Measurements from ENCODE around the gene SLC13A1.

The SLC13A1 gene

DNA sequence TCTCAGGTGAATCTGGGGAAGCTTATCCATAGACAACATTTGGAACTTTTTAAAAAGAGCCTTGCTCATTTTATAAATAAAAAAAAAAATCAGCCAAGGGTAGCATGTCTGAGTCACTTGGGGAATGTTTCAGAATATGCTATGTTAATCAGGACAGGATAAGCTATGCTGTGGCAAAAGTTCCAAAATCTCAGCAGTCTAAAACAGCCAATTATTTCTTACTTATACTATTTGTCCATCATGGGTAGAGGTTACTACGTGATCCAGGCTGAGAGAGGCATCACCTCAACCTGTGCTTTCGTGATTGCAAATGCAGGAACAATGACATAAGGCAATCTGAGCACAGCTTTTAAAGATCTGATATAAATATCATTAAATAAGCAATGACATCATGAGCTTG, 6.5 kb downstream of the SLC13A1 start:
- 88% methylated on average over 2 of the region's 2 CpGs for WGBS
- no peak overlapping the region for H3K27ac ChIP-seq (ENCODE audit: low read depth, low read length)

DNA sequence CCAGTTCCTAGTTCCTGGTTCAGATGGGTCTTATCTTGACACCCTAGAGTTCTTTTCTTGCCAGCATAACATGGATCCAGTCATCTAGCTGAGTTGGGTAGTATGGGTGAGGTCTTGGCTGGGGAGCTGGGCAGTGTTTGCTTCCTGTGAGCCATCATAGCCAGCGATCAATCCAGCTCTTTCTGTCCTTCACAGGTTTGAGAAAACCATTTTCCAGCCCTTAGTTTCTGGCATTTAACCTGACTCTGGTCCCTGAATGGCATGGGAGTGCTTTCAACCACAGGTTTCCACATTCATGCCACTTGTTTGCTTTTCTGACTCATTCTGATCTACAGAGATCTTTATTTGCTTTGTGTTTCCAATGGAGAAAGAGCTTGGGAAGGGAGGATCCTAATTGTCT, 8.6 kb downstream of the SLC13A1 start:
- Histone ChIP-seq H3K4me3 (ENCODE audit: low read length) (no peak overlapping the region), H3K36me3 (ENCODE audit: insufficient read depth, low read length) (no peaks in the 10 kb centered on the region), H3K9ac (ENCODE audit: low read depth, low read length) (no peak overlapping the region), H3K27me3 (ENCODE audit: insufficient read depth, low read length) (no peaks in the 10 kb centered on the region), H3K4me1 (ENCODE audit: insufficient read depth, low read length) (no peaks in the 10 kb centered on the region), H3K27ac (ENCODE audit: low read depth, low read length) (no peak overlapping the region), H3K9me3 (ENCODE audit: insufficient read depth, low read depth, low read length) (no peaks in the 10 kb centered on the region)
- 90% methylated on average over 1 of the region's 1 CpG for WGBS

More for the DNA sequence above, 6.5 kb downstream of the SLC13A1 start:
- no peaks in the 10 kb centered on the region for H3K4me1 ChIP-seq (ENCODE audit: insufficient read depth, low read length)
- no peaks in the 10 kb centered on the region for H3K36me3 ChIP-seq (ENCODE audit: insufficient read depth, low read length)
- no peak overlapping the region for H3K9ac ChIP-seq (ENCODE audit: low read depth, low read length)
- H3K27me3 ChIP-seq (ENCODE audit: insufficient read depth, low read length), result no peaks in the 10 kb centered on the region
- H3K9me3 ChIP-seq (ENCODE audit: insufficient read depth, low read depth, low read length), result no peaks in the 10 kb centered on the region
- H3K4me3 ChIP-seq (ENCODE audit: low read length), result no peak overlapping the region

DNA sequence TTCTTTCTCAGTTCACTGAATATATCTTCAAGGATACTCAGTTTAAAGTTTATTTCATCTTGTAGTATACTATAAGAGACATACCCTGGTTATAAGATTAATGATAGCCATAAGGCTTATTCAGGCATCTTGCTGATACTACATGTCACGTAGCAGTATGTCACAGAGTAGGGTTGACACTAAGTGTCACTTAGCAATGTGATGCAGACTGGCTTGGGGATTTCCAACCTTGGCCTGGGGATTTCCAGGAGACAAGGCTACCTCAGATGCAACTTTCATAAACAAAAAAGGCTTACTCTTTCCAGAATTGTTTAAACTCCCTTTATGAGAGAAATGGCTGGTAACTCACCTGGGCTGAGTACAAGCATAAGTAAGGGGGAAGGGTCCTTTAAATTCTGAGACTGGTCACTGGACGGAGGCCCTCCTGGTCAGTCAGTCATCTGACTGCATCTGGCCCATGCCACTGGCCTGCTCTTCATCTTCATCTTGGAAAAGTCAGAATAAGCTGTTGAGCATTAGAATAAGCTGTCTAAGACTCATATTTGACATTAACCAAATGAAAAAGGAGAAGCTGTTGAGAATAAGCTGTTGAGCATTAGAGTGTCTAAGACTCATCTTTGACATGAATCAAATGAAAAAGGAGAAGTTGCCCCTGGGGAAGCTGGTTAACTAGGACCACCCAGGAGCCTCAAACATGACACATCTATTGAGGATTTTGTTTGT, 9.5 kb downstream of the SLC13A1 start:
- Histone ChIP-seq H3K4me3 (ENCODE audit: low read length) (no peak overlapping the region), H3K27me3 (ENCODE audit: insufficient read depth, low read length) (no peaks in the 10 kb centered on the region), H3K27ac (ENCODE audit: low read depth, low read length) (no peak overlapping the region), H3K4me1 (ENCODE audit: insufficient read depth, low read length) (no peaks in the 10 kb centered on the region), H3K36me3 (ENCODE audit: insufficient read depth, low read length) (no peaks in the 10 kb centered on the region), H3K9me3 (ENCODE audit: insufficient read depth, low read depth, low read length) (peaks cover 2% of the 10 kb centered on the region; the same call in 1 of the 2 replicates), H3K9ac (ENCODE audit: low read depth, low read length) (no peak overlapping the region)
- 89% methylated on average over 2 of the region's 2 CpGs for WGBS

DNA sequence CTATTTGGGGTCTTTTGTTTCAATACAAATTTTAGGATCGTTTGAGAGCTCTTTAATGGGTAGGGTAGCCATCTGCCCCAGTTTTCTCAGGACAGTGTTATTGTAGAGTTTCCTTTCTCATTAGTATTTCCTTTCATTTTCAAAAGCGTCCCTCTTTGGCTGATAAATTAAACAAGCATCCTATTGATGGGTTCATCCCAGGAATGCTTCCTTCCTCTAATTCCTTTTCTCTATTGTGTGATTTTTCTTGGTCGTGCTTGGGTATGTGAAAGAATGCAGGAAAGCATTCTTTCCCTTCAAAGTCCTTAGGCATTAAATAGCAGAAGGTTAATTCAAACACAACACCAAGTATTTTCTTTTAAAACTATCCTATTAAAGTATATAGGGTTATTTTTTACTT, 14.0 kb downstream of the SLC13A1 start:
- peak overlapping the region; percentile 4; the same call in 1 of the 2 replicates for H3K27ac ChIP-seq (ENCODE audit: low read depth, low read length)
- H3K36me3 ChIP-seq (ENCODE audit: insufficient read depth, low read length), result no peaks in the 10 kb centered on the region
- no peak overlapping the region for H3K9ac ChIP-seq (ENCODE audit: low read depth, low read length)
- no peaks in the 10 kb centered on the region for H3K4me1 ChIP-seq (ENCODE audit: insufficient read depth, low read length)
- no peaks in the 10 kb centered on the region for H3K27me3 ChIP-seq (ENCODE audit: insufficient read depth, low read length)
- WGBS, result 88% methylated on average over 1 of the region's 3 CpGs
- H3K4me3 ChIP-seq (ENCODE audit: low read length), result no peak overlapping the region
- peaks cover 16% of the 10 kb centered on the region for H3K9me3 ChIP-seq (ENCODE audit: insufficient read depth, low read depth, low read length)

DNA sequence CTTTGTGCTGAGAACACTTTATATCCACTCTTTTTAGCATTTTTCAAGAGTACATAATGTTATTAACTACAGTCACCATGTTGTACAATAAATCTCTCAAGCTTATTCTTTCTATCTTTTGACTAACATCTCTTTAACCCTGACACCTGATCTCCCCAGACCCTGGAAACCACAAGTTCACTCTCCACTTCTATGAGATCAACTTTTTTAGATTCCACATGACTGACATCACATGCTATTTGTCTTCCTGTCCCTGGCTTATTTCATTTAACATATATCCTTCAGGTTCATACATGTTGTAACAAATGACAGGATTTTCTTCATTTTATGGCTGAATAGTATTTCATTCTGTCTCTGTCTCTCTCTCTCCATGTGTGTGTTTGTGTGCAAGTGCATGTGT, 15.5 kb downstream of the SLC13A1 start:
- no peaks in the 10 kb centered on the region for H3K4me1 ChIP-seq (ENCODE audit: insufficient read depth, low read length)
- H3K27me3 ChIP-seq (ENCODE audit: insufficient read depth, low read length), result no peaks in the 10 kb centered on the region
- H3K36me3 ChIP-seq (ENCODE audit: insufficient read depth, low read length), result no peaks in the 10 kb centered on the region
- H3K9me3 ChIP-seq (ENCODE audit: insufficient read depth, low read depth, low read length), result peaks cover 16% of the 10 kb centered on the region
- H3K4me3 ChIP-seq (ENCODE audit: low read length), result no peak overlapping the region
- H3K9ac ChIP-seq (ENCODE audit: low read depth, low read length), result no peak overlapping the region
- H3K27ac ChIP-seq (ENCODE audit: low read depth, low read length), result no peak overlapping the region

DNA sequence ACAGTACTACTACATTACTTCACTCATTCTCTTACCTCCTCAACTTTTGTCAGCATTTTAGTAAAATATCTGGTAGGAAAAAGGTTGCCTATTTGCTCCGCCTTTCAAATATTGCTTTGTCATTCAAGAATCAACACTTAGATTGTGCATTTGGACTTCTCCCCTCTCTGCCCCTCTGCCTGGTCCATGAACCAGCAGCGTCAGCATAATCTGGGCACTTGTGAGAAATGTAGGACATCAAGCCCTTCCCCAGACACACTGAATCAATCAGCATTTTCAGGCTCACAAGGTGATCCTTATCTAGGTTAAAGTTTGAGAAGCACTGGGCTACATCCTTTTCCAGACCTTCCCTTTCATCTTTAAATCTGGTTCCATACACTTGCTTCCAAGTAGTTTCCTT, 16.3 kb downstream of the SLC13A1 start:
- H3K27me3 ChIP-seq (ENCODE audit: insufficient read depth, low read length), result no peaks in the 10 kb centered on the region
- WGBS, result 93% methylated on average over 2 of the region's 2 CpGs
- no peaks in the 10 kb centered on the region for H3K4me1 ChIP-seq (ENCODE audit: insufficient read depth, low read length)

DNA sequence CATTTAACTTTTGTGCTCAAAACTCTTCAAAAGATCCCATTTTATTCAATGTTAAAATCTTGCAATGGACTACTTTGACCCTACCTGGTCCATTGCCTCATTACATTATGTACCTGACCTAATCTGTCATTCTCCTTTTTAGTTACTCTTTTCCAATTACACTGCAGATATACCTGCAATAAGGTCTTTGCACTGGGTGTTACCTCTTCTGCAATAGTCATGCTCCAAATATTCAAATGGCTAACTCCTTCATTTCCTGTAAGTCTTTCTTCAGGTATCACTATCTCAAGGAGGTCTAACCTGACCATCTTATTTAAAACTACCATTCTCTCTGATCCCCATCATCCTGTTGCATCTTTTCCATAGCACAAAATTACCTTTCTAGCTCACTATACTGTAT, 22.3 kb downstream of the SLC13A1 start:
- H3K4me1 ChIP-seq (ENCODE audit: insufficient read depth, low read length), result no peaks in the 10 kb centered on the region
- H3K36me3 ChIP-seq (ENCODE audit: insufficient read depth, low read length), result no peaks in the 10 kb centered on the region
- H3K9me3 ChIP-seq (ENCODE audit: insufficient read depth, low read depth, low read length), result no peaks in the 10 kb centered on the region
- no peaks in the 10 kb centered on the region for H3K27me3 ChIP-seq (ENCODE audit: insufficient read depth, low read length)
- no peak overlapping the region for H3K4me3 ChIP-seq (ENCODE audit: low read length)
- no peak overlapping the region for H3K27ac ChIP-seq (ENCODE audit: low read depth, low read length)
- no peak overlapping the region for H3K9ac ChIP-seq (ENCODE audit: low read depth, low read length)

More for the DNA sequence above, 16.3 kb downstream of the SLC13A1 start:
- Histone ChIP-seq H3K36me3 (ENCODE audit: insufficient read depth, low read length) (no peaks in the 10 kb centered on the region), H3K27ac (ENCODE audit: low read depth, low read length) (no peak overlapping the region), H3K9ac (ENCODE audit: low read depth, low read length) (no peak overlapping the region), H3K4me3 (ENCODE audit: low read length) (no peak overlapping the region), H3K9me3 (ENCODE audit: insufficient read depth, low read depth, low read length) (peaks cover 16% of the 10 kb centered on the region)

DNA sequence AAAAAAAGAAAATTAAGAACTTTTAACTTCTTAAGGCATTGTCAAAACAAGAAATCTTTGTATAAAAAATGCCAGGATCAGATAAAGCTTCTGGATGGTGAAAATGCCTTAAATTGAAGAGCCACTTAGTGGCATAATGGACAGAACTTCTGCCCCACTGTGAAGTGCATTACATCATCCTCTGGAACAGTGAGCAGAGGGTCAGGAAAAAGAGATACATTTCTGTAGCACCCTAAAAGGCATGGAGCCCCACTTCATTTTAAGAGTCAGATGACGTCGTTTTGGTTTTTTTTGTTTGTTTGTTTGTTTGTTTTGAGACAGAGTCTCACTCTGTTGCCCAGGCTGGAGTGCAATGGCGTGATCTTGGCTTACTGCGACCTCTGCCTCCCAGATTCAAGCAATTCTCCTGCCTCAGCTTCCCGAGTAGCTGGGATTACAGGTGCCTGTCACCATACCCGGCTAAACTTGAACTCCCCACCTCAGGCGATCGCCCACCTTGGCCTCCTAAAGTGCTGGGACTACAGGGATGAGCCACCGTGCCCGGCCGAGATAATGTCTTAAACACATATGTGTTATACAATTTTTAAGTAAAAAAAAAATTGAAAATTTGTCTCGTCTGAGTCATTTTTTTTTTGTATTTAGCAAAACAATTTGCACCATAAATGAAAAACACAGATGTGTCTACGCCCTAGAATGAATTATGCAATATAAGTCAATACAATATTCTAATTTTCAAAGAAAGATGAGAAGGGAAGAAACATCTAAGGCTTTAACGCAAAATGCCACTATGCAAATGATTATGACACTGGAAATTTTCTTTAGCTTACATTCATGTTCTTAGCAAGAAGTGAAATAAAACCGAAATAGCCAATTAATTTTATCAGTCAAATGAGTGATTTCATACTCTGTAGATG, 29.2 kb downstream of the SLC13A1 start:
- H3K27ac ChIP-seq (ENCODE audit: low read depth, low read length), result no peak overlapping the region
- no peaks in the 10 kb centered on the region for H3K9me3 ChIP-seq (ENCODE audit: insufficient read depth, low read depth, low read length)
- H3K4me1 ChIP-seq (ENCODE audit: insufficient read depth, low read length), result no peaks in the 10 kb centered on the region
- H3K9ac ChIP-seq (ENCODE audit: low read depth, low read length), result no peak overlapping the region
- H3K36me3 ChIP-seq (ENCODE audit: insufficient read depth, low read length), result no peaks in the 10 kb centered on the region
- H3K27me3 ChIP-seq (ENCODE audit: insufficient read depth, low read length), result no peaks in the 10 kb centered on the region
- H3K4me3 ChIP-seq (ENCODE audit: low read length), result no peak overlapping the region
- WGBS, result 93% methylated on average over 11 of the region's 15 CpGs

DNA sequence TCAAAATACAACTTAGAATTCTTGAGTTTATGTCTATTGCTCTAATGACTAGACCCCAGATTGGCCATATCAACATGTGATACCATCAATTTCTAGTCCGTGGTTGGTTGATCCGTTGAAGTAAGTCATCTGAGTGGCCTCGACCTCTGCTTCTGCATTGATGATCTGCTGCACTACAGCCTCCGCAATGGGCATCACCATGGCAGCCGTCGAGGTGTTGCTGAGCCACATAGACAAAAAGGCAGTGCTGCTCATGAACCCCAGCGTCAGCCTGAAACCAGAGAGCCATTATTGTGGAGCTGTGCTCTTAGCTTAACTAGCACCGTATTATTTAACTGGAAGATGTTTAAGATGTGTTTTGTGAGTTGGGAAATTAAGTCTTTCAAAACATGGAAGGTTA, 30.7 kb downstream of the SLC13A1 start:
- Histone ChIP-seq H3K9ac (ENCODE audit: low read depth, low read length) (no peak overlapping the region), H3K27me3 (ENCODE audit: insufficient read depth, low read length) (no peaks in the 10 kb centered on the region), H3K4me3 (ENCODE audit: low read length) (no peak overlapping the region), H3K9me3 (ENCODE audit: insufficient read depth, low read depth, low read length) (no peaks in the 10 kb centered on the region), H3K27ac (ENCODE audit: low read depth, low read length) (no peak overlapping the region), H3K36me3 (ENCODE audit: insufficient read depth, low read length) (no peaks in the 10 kb centered on the region), H3K4me1 (ENCODE audit: insufficient read depth, low read length) (no peaks in the 10 kb centered on the region)
- WGBS, result 96% methylated on average over 8 of the region's 8 CpGs

DNA sequence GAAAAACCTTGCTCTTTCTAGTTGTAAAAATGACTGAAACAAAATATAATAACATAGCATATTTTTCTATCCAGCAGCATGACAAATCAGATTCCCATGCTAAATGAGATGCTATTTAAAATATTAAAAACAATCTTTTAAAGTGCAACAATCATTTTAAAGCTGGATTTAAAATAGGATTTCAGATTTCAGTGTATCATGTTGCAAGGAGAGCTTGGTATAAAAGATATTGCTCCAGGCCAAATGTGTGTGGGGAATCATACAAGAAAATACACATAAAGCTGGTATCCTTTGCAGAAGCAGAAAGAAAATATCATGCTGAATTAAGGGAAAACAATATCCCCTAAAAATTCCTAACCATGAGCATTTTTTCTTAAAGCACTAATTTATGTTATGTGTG, 42.2 kb downstream of the SLC13A1 start:
- Histone ChIP-seq H3K9ac (ENCODE audit: low read depth, low read length) (no peak overlapping the region), H3K27ac (ENCODE audit: low read depth, low read length) (no peak overlapping the region), H3K27me3 (ENCODE audit: insufficient read depth, low read length) (no peaks in the 10 kb centered on the region), H3K4me1 (ENCODE audit: insufficient read depth, low read length) (no peaks in the 10 kb centered on the region), H3K9me3 (ENCODE audit: insufficient read depth, low read depth, low read length) (no peaks in the 10 kb centered on the region), H3K4me3 (ENCODE audit: low read length) (no peak overlapping the region), H3K36me3 (ENCODE audit: insufficient read depth, low read length) (no peaks in the 10 kb centered on the region)

DNA sequence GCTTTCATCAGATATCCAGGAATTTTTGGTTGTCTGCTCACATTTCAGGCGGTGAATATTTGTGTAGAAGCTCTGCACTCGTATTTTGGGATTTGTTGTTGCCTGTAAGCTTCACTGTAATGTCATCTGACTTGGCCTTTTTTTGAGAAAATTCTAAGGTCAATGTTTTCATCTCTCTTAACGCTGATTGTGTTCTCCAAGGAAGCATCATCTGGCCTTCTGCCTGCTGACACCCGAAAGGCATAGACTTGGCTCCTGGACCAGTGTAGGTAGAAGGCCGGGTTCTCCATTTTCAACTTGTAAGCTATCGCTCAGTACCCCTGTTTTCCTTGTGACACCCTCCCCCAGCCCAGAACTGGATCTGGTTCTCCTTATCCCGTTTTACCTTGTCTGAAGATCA, 44.2 kb downstream of the SLC13A1 start:
- no peak overlapping the region for H3K9ac ChIP-seq (ENCODE audit: low read depth, low read length)
- H3K4me3 ChIP-seq (ENCODE audit: low read length), result no peak overlapping the region
- 92% methylated on average over 7 of the region's 7 CpGs for WGBS
- H3K36me3 ChIP-seq (ENCODE audit: insufficient read depth, low read length), result no peaks in the 10 kb centered on the region
- no peak overlapping the region for H3K27ac ChIP-seq (ENCODE audit: low read depth, low read length)
- H3K9me3 ChIP-seq (ENCODE audit: insufficient read depth, low read depth, low read length), result no peaks in the 10 kb centered on the region
- H3K27me3 ChIP-seq (ENCODE audit: insufficient read depth, low read length), result no peaks in the 10 kb centered on the region
- no peaks in the 10 kb centered on the region for H3K4me1 ChIP-seq (ENCODE audit: insufficient read depth, low read length)
